SHP77 treated with DMSO at 0.1 percent for 48 hours (cell line): ENCODE results near the gene CBY2.
"Not testable (repeated sequence)": the region's sequence is repeated elsewhere in the genome, so short reads cannot be mapped to it uniquely, and the experiment has no call there.

Source experiments
- DNase-seq: peaks from one replicate; lab custom pipeline; 2025; lab: John Stamatoyannopoulos, UW

CBY2 gene

DNA sequence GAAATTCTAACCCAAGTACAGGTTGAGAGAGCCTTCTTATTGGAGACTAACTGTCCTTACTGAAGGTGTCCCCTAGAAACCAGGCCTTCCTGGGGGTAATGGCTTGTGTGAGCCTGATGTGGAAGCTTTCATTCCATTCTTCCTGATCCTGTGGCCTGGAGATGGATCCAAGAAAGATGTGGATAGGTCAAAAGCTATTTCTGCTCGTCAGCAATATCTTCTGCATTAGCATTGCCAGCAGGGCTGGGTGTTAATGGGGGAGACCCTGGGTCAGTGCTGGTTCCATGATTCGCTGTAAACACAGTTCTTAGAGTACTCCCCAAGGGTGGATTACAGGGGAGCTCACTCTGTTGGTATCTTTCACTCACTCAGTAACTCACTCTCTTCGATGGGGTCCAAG lies 42.9 kb downstream of the CBY2 start:
- DNase-seq: no peak

DNA sequence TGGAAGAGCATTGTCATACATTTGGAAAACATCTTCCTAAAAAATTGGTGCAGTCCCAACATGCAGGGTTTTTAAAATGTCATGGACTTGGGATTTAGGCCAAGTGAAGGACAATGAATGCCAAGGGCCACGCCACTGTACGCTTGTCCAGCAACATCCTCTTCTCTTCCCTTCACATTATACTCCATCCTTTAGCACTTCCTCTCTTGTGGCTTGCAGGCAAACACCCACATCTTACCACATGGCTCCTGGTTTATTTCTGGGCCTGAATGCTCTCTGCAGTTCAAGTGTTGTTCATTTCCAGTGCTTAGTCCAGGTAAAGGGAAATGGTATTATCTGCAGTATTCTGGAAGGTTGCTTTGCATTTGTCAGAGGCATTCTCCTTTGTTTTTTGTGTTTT lies 45.0 kb downstream of the CBY2 start:
- no peak for DNase-seq

DNA sequence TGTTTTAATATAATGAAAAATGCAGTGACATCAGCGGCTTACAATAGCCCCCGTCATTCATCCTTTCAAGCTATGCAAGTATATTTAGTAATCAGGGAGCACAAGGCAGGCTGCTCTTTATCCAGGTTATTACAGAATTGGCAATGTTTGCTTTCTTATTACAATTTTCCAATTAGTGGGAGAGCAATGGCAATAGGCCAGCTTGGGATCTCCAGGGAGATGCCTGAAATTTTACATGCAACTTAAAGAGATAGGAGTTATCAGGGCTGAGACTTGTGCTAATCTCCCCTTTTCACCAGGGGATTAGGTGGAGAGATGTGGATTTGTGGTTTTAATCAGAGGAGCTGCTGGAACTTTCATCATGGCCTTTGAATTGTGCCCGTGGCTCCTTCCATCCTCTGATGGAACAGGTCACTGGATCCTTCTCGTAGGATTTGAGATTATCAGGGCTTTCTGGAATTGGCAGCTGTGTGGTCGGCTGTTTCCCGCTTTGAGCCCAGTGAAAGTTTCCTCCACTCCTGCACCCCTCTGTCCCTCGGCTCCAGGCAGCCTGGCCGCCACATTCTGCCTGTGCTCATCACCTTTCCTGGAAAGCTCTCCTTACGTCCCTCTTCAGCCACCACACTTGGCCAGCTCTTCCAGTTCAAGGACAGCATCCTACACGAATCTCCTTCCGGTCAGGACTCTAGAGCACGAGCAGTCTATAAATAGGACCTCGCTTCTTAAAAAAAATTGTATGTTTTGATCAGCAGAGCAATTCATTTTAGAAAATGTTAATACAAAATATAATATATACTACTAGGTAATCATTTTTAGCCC lies 47.0 kb downstream of the CBY2 start:
- DNase-seq: no peak

DNA sequence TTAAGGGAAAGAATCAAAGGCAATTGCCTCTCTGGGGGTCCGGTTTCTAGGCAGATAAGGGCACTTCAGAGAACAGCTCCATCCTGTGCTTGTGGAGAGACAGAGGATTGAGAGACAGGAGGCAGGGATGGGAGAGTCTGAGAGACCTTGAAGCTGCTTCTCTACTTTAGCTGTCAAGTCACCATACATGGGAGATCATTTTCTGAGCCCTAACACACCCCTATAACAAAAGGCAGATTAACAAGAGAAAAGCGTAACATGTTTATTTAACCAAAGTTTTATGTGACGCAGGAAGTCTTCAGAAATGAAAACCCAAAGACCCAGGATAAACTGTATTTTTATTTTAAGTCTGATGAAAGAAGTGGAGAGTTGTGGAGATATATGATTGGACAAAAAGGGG lies 48.4 kb downstream of the CBY2 start:
- DNase-seq: no peak

DNA sequence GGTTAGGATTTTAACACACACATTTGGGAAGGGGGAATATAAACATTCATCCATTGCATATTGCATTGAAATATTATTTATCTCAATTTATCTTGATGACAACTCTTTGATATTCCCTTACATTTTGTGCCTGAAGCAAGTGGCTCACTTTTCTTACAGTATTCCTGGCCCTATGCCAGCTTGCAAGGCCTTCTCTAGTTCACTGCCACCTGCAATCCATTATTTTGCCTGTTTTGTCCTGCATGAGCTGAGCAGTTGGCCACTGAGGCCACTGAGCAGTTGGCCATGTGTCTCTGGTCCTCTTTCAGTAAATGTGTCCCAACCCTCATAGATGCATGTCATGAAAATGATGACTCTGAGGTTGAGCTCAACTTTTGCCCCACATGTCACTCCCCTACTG lies 49.8 kb downstream of the CBY2 start:
- DNase-seq: no peak

DNA sequence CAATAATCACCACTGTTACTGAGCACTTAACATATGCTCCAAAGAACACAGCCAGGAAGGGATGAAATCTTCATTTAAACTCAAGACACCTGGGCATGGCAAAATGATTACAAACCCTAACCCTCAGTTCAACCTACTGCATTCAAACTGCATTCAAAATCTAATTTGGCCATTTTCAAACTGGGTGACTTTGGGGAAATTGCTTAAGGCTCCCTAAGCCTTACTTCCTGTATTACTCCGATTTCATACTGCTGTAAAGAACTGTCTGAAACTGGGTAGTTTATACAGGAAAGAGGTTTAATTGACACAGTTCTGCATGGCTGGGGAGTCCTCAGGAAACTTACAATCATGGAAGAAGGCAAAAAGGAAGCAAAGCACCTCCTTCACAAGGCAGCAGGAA lies 50.4 kb downstream of the CBY2 start:
- DNase-seq: no peak

DNA sequence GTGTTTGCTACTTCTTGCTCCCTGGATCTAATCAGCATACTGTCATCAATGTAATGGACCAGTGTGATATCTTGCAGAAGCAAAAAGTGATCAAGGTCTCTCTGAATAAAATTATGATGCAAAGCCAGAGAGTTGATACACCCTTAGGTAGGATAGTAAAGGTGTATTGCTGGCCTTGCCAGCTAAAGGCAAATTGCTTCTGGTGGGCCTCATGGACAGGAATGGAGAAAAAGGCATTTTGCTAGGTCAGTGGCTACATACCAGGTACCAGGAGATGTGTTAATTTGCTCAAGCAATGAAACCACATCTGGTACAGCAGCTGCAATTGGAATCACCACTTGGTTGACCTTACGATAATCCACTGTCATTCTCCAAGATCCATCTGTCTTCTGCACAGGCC lies 54.4 kb downstream of the CBY2 start:
- DNase-seq: not testable (repeated sequence)

DNA sequence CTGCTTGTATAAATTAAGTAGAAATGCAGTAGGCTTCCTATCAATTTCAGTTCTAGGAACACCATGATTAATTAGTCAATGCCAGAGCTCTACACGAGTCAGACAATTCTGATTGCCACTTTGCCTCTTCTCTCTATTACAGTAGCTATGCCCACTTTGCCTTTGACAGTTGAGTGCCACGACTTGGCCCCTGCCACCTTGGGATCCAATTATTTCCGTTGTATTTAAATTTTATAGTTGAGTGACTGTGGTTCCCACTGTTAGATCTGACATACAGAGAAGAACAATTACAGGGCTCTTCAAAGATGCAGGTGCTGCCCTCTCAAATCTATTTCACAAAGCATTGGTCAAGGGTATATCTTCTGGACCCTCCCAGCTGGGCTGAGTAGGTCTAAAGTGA lies 55.5 kb downstream of the CBY2 start:
- DNase-seq: not testable (repeated sequence)

DNA sequence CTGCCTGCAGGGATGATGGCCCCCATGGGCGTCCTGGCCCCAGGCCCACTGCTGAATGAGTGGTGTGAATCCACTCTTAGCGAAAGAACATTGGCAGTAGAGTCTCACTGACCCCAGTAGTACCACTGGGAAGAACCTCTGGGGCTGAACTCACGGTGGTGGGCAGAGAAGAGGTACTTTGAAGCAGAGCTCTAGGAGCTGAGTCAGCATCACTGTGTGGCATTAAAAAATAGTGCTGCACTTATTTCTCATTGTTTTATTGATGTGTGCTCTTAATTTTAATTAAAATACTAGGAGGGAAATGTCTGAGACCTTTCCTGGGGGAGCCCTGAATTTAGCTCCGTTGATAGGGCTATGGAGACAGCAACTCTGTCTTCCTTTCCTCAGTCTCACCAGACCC lies 61.3 kb downstream of the CBY2 start:
- DNase-seq: no peak
